ENCODE data around the gene MACROD2.

Gene MACROD2

DNA sequence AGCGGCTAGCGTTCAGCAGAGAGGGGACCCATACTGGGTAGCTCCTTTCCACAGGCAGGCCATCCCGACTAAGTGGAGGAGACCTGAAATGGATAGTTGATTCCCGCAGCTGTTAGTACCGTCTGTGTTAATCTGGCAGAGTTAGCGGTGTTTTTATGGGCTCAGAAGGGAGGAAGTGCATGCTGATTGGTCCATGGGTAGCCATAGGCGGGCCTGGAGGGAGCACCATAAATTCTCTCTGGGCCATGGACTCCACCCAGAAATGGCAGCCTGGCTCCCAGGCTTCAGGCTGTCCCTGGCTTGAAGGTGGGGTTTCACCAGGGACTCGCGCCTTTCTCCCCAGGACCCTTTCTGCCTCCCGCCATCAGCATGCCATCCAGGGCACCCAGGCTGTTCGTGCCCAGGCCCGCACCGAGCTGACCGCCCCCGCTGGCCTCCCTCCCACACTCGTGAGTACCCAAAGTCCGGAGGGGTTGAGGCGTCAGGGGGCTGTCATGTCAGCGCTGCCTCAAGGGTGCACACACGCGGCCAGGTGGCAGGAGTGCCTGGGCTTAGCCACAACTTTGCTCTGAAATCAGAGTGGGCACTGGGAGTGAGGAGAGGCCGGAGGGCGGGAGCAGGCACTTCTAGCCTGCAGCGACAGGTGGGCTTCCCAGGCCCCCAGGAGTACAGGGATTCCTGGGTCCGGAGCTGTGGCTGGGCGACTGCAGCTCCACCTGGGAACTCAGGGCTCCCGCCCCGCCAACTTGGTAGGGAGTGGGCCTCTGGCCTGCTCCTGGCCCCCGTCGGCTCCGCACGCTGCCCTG lies 1036.4 kb downstream of the MACROD2 start:
- no peak for DNase-seq

DNA sequence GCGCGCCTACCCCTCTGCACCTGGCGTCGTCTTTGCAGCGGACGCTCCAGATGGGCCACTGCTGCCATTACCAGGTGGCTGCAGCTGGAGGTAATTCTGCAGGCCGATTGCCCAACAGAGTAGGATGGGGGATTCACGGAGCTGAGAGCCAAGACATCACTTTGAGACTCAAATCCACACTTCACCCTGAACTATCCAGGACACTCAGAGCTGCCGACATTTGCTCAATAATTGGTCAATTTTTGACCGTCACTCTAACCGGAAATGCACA lies 1037.0 kb downstream of the MACROD2 start:
- DNase-seq, result no peak

DNA sequence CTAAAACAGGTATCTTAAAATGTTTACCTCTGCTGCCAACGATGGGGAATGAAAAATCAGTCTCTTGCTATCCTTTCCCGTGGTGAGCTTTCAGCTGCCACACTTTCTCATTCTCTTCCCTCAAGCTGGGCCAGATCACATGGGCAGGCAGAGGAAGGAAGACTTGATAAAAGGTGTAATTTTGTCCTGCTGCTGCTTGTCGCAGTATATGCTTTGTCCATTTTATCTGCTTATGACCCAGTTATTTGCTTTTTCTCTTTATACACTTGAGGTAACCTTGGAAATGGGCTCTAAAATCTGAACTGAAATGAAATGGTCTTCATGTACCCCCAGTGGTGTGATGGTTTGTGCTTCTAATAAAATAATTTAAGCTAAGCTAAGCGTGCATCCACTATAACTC lies 1038.0 kb downstream of the MACROD2 start:
- DNase-seq, result no peak

DNA sequence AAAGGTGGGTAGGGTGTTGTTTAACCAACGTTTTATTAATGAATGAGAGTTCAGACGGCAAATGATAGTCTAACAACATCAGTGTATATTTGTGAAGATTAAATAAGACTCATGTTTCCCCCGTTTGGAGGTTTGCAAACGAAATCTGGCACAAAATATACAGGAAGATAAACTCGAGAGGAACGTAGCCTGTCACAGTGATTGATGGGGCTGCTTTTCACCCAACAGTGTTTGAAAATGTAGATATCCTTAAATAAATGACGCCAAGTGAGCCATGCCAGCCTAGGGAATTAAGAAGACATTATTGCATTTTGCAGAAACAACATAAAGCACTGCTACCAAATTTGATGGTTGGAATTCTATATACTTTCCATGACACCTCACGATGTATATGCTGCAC lies 1038.6 kb downstream of the MACROD2 start:
- DNase-seq, result no peak

DNA sequence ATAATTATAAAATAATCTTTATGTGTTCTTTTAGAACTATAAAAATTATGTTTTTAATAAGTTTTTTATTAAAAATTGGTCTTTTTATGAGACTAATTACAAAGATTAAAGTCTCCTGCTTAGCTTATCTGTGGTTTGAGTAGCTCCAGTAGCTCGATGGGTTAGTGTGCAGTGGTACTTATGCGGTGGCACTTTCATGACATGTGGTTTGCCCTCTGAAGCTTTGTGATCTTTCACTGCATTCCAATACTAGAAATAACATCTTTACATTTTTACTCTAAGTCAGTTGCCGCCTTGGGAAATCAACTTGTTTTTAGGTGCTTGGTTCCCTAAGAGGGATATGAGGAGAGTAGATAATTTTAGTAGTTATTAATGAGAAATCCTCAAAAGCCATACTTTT lies 1041.6 kb downstream of the MACROD2 start:
- no peak for DNase-seq

DNA sequence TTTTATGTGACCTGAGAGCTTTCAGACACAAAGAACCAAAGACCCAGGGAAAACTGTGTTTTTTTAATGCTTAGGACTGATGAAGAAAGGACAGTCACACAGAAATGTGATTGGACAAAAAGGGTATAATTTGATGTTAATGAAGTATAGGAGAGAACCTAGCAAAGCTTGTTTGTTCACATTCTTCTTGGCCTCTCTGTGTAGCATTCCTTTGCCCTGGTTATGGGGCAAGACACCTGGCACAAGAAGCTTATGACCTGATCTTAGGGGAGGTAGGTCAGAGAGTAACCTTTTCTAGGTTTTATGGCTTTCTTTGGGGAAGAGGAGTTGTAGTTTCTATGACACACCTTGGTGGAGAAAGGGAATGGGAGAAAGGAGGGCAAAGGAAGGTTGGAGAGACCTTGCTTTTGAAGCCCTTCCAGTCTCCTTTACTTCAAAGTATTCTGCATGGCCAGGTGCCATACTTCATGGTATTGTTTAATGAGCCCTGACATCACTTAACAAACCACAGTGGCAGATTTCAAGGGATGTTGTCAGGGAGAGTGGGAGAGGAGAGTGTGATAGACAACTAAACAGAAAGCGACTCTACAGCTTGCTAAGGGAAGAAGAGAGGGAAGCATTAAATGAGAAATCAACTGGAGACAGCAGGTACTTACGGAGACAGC lies 1043.9 kb downstream of the MACROD2 start:
- DNase-seq, result no peak

DNA sequence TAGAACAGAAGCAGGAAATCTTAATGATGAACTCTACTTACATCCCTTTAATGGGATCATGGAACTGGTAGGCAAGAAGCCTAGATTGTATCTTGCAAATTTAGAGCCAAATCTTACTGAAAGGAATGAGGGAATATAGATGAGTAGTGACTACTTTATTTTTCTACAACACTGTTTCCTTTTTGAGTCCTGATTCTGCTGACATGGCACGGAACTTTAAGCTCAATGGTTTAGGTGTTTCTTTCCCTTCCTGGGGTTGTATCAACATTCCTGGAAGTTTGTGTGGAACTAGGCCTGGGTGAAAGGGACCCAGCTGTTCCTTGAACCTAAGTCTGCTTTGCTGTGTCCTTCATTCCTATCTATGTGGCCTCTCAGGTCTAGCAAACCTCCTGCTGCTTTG lies 1047.4 kb downstream of the MACROD2 start:
- no peak for DNase-seq

DNA sequence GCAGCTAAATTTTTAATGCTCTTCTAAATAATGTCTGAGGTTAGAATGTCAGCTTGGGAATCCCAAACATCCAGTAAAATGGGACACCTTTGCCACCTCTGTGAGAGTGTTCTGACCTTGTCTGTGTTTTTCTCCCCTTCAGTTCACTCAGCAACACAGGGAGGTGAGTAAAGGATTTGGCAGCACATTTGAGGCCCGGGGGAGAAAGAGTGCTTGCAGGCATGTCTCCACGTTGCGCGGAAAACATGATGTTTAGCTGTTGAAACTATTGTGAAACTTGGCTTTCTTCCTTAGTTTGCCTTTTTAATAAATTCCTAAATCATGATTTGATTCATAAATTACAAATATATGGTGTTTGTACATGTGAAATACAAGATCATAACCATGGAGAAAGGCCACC lies 1049.9 kb downstream of the MACROD2 start:
- DNase-seq, result no peak

DNA sequence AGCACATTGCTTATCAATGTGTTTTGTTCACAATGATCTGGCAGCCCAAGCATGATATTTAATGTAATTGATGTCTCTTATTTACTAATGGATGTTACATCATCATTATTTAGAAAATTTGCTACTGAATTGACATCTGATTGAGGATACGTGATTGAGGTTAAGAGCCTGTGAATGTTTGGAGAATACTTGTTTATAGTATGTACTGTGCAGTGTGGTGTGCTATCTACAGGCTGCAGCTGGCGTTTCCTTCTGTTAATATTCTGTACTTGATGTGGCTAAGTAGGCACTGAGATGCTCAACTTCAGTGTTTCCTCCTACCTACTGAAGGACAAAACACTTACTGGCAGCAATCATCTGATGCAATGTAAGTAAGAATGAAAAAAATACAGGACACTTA lies 1051.7 kb downstream of the MACROD2 start:
- DNase-seq, result no peak

DNA sequence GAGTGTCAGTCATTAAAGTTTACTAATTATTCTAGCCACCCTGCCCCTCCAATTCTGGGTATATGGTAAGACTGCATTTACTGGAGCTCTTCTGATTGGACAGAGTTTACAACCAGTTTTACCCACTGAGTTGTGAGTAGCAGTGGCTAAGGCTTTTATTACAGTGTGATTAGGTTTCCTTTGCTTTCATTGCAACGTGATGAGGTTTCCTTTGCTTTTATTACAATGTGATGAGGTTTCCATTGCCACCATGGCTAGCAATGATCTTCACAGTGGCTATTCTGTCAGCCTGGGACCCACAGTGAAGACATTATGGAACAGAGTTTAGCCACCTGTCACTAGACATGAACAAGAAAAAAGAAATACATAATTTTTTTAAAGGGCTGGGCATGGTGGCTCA lies 1052.3 kb downstream of the MACROD2 start:
- no peak for DNase-seq

DNA sequence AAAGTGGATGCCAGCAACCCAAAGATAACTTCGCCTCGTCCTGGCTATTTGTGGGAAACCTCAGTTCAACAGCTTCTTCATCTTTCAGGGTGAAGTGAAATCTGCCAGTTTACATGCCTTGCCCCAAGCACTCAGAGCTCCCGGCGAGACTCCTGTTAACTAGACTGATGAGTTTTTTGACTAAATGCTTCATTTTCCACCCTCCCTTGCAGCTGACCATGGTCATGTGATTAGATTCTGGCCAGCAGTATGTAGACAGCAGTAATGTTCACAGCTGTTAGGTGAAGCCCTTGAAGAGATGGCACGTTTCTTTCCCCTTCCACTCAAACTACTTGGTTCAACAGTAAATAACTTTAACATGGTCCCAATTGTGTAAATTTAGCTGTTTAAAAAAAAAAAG lies 1060.9 kb downstream of the MACROD2 start:
- DNase-seq, result no peak

DNA sequence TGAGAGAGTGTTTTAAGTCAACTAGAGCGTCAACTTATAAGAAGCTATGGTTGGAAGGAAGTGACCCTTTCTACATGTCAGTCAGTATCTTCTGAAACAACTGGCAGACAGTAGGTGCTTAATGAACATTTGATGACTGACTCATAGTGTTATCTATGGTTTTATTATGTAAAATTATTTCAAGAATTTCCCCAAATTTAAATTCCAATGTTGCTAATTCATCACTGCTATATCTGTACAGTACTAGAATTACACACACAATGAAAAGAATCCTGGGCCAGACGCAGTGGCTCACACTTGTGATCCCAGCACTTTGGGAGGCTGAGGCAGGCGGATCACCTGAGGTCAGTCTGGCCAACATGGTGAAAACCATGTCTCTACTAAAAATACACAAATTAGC lies 1063.5 kb downstream of the MACROD2 start:
- DNase-seq, result no peak

DNA sequence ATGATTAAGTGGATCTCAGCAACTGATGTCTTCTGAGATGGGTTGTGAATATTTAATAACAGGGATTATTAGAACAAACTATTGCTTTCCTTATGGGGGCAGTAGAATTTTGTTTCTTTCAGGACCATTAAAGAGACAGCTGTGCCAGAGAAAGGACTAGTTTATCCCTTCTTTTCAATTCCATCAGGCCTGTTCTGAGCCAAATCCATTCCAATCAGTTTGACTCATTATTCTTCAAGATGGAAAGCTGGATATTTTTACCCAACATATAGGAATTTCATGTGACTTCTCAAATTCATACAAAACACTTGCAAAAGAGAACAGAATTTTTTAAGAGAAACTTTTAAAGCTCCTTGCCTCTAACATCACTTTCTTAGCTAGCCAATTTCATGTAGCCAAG lies 1064.1 kb downstream of the MACROD2 start:
- no peak for DNase-seq

DNA sequence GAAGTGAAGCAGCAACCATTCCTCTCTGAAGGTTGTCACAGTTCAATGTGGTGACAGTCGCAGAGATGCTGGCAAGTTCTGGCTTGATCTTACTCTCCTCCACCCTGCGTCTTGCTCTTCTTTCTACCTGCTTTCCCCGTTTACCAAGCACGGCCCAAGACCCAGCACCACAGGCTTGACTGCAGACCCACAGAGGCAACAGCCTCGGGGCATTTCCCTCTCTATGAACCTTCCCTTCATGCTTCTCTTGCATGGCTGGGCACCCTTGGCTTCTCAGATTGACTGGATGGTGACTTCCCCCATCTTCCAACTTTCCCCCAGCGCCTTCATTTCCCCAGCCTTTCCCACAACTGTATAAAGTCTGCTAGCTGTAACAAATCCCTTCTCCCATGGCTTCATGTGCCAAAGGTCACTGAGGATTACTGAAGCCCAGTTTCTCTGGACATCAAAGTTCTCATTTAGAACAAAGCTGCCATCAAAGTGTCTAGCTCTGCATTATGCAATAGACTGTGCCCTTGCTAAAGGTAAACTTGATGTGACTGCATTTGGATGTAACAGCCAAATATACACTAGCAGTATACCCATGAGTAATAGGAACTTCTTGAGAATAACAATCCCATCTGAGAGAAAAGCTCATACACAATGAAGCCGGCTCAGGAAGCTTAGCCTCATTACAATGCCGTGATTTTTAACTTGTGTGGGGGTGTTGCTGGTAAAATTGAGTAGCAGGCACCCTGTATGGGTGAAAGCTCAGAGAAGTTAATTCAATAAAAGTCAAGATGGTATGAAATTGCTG lies 1065.1 kb downstream of the MACROD2 start:
- no peak for DNase-seq

DNA sequence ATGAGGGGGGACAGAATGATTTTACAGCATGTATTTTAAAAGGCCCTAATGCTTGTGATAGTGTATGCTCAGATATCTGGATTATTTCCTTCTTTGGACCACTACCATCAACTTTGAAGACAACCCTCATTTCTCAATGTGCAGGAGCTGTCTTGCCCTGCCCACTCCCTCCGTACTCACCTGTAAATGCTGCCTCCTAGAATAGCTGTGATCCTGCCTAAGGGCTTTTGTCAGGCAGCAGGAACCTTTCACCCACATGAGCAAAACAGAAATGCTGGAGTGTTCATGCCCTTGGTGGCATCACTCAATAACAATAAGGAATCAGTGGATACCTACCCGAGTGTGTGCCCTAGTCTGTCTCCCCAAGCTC lies 1065.7 kb downstream of the MACROD2 start:
- DNase-seq, result no peak

DNA sequence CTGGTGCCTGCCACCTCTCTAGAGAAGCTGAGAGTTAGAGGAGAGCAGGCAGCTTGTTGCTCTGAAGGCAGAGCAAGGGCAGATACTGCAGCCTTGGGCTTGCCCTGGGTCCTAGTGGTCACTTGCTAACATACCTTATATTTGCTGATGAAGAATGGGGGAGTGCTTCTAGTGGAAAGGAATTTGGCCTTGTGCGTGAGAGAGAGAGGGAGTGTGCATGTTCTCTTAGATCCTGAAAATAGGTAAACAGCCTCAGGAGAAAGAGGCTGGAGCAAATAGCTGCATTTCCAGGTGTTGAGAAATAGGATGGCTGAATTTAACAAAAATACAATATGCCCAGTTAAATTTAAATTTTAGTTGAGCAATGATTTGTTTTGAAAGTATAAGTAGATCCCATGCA lies 1066.6 kb downstream of the MACROD2 start:
- DNase-seq, result no peak

DNA sequence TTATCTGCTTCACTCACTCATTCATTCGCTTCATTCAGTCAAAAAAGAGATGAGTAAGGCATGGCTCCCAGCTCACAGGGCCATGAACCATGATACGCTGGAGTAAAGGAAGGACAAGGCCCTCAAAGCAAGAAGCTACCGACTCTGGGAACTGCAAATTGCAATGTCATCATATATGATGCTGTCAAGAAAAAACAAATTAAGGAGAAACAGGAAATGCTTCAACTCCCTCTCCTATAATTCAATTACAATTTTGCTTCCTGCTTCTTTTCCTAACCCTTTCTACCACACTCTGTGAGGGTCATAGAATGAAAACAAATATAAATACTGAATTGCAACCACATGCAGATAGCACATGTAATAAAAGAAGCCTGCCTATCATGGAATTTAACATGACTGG lies 1067.8 kb downstream of the MACROD2 start:
- no peak for DNase-seq

DNA sequence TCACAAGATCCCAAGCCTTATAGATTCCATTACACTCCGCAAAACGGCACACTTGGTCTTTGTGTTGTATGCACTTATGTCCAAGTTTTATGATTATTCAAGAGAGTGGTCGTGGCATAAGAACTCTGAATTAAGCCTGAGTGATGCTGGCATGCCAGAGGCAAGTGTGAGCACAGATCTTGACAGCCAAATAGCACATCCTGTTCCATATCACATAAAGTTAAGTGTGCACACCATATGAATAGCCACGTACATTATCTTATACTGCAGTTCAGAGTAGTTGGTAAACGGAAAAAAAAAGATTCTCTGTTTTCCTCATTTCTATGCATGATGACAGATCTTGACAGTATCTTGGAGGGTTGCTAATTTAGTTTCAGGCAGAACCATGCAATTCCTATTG lies 1069.4 kb downstream of the MACROD2 start:
- DNase-seq, result no peak

DNA sequence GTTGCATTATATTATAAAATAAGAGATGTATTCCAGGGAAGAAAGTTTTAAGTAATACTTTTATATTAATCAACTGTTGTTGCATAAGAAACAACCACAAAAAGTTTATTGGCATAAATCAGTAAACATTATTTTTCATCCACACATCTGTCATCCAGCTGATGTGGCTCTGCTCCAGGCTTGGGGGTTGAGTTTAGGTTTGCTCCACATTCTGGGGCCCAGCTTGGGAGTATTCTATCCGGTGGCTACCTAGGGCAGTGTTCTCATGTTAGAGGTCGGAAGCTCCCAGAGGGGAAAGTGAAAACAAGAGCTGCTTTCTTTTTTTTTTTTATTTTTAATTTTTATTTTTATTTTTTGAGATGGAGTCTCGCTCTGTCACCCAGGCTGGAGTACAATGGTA lies 1070.5 kb downstream of the MACROD2 start:
- no peak for DNase-seq

DNA sequence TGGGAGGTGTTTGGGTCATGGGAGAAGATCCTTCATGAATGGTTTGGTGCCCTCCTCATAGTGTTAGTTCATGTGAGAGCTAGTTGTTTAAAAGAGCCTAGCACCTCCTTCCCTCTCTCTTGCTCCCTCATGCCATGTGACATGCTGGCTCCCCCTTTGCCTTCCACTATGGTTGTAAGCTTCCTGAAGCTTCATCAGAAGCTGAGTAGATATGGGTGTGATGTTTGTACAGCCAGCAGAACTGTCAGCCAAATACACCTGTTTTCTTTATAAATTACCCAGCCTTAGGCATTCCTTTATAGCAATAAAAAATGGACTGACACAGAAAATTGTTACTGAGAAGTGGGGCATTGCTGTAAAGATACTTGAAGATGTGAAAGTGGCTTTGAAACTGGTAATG lies 1073.2 kb downstream of the MACROD2 start:
- no peak for DNase-seq

DNA sequence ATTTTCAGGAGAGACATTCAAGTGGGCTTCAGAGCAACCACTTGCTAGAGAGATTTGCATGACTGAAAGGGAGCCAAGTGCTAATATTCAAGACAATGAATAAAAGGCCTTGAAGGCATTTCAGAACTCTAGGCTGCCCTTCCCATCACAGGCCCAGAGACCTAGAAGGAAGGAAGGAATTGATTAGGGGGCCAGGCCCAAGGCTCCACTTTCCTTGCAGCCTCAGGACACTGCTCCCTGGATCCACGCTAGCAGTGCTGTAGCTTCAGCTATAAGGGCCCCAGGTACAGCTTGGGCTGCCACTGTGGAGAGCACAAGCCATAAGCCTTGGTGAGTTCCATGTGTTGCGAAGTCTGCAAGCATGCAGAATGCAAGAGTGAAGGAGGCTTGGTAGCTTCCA lies 1074.0 kb downstream of the MACROD2 start:
- no peak for DNase-seq

DNA sequence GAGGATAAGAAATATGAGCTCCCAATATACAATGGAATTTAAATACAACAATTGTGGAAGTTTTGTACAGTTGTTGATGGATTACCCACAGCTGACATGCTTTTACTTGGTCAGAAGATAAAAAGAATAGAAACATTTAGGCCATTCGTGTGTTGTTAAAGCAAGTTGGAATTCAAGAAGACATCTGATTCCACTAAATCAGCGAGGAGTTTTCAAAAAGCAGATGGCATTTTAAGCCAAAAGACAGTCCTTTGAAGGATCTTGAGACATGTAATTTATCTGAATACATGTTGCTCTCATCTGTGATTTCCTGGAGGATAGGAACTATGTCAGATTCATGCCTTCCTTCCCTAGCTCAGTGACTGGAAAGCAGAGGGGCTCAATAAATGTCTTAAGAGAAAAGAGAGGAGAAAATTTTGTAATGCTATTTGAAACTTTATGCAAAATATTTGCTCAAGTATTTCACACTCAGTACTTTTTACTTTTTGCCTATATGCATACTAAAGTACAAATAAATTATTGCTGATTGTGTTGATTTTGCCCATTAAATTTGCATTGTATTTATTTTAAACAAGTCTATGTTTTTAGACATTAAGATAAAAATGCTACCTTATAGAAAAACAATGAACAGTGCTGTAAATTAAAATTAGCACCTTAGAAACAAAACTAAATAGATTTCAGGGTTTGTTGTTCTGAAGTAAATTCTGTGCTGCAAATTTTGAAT lies 1075.9 kb downstream of the MACROD2 start:
- no peak for DNase-seq

DNA sequence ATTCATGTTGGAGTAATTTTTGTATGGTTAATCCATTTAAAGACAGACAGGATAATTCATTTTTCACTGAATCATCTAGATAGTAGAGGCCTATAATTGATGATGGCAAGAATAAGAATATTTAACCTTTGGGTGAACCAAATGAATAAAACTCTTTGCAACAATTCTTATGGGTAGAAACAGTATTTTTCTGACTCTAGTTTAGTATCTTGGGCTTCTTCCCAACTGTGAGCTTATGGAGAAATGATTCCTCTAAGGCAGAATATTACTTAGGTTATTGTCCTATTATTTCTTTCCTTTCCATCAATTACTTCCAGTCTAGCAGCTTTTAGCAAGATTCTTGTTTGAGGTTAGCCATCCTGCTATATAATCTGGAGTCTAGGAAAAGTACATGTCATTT lies 1077.0 kb downstream of the MACROD2 start:
- DNase-seq, result no peak

DNA sequence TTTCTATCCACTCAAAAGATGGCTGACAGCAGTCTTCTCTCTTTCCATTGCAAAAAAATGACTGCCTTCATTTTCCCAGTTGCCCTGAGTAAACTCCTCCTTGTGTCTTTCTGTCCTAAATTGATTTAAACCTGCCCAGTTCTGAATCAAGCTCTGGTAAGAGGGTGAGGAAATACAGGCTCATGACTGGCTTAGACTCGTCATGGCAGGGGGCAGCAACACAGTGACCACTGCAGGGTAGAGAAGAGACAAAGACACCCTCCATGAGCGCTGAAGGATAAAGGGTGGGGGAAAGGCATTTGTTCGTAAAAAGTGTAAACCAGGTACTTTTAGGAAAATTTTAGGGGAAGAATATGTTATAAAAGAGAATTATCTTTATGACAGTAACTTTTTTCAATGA lies 1080.3 kb downstream of the MACROD2 start:
- DNase-seq, result no peak

Measured in MV-4-11 (cell line).